HepG2 (cell line): ENCODE results near the gene MRPL43. TPM values are rescaled to one million over a fixed set of nuclear protein-coding genes. Genes with fewer than 3 reads are reported as not detected.

ENCODE experiments used
- EEA1 ChIP-seq: sonication (generic); formaldehyde crosslinking; IDR thresholded peaks from 2 replicates; pipeline ENCODE4 v1.5.1; 2020; ENCODE audit warnings: mild to moderate bottlenecking, missing genetic modification reagents, borderline replicate concordance
- KLF11 ChIP-seq: IDR thresholded peaks from 2 replicates; pipeline ENCODE4 v1.6.1; 2016; ENCODE audit warnings: missing compliant biosample characterization
- MAFF ChIP-seq: IDR thresholded peaks from 2 replicates; pipeline ENCODE4 v1.6.1; 2011; ENCODE audit warnings: low read depth, low read length, improper control_type of control experiment
- SP5 ChIP-seq: IDR thresholded peaks from 2 replicates; pipeline ENCODE4 v1.6.1; 2016; ENCODE audit warnings: low read depth, borderline replicate concordance
- TBL1XR1 ChIP-seq: fragments of 150-350 bp; IDR thresholded peaks from 2 replicates; pipeline ENCODE4 v1.6.1; 2014; ENCODE audit warnings: borderline replicate concordance, low read length; ENCODE audit not compliant: partially characterized antibody
- ZNF317 ChIP-seq: sonication (generic); formaldehyde crosslinking; IDR thresholded peaks from 2 replicates; pipeline ENCODE4 v1.5.0; 2020; ENCODE audit warnings: mild to moderate bottlenecking, missing genetic modification reagents
- ZNF607 ChIP-seq: sonication (generic); formaldehyde crosslinking; IDR thresholded peaks from 2 replicates; pipeline ENCODE4 v1.5.1; 2020; ENCODE audit warnings: missing genetic modification reagents, mild to moderate bottlenecking, borderline replicate concordance
- ZNF670 ChIP-seq: sonication (generic); formaldehyde crosslinking; IDR thresholded peaks from 2 replicates; pipeline ENCODE4 v1.8.0; 2022; ENCODE audit warnings: mild to moderate bottlenecking, missing genetic modification reagents, borderline replicate concordance
- ZNF775 ChIP-seq: sonication (generic); formaldehyde crosslinking; IDR thresholded peaks from 2 replicates; pipeline ENCODE4 v1.4.0; 2020; ENCODE audit warnings: missing genetic modification reagents, mild to moderate bottlenecking, moderate library complexity, borderline replicate concordance
- polyA plus RNA-seq, 8 experiments: library from polyadenylated mRNA; depleted of rRNA in 3 of 8; stranded (reverse) in 7 of 8; unstranded in 1 of 8; fragments of >200 nt; fragmentation: Illumina TruSeq in 4 of 8; extraction: Trizol in 4 of 8; gene quantifications; 2 replicates each; pipeline versions ENCODE4 v1.2.1 to v1.2.3, GENCODE V29; 2011 to 2016; ENCODE audit warnings: low read depth in 4 of 8, missing spikeins in 1 of 8, mixed read lengths in 1 of 8; ENCODE audit not compliant: insufficient read depth in 1 of 8
- total RNA-seq, 5 experiments: library from RNA; depleted of rRNA; stranded (reverse); fragments of >200 nt; fragmentation: Illumina TruSeq; extraction: Trizol; gene quantifications; 2 replicates each; pipeline ENCODE4 v1.2.3, GENCODE V29; 2016; ENCODE audit warnings: low read depth in 1 of 5
- TF ChIP-seq, protein P1 (sequence below): sonication (generic); formaldehyde crosslinking; IDR thresholded peaks from 2 replicates; pipeline ENCODE4 v1.4.0; 2020; ENCODE audit warnings: missing genetic modification reagents, borderline replicate concordance
- TF ChIP-seq, protein P2 (sequence below): IDR thresholded peaks from 2 replicates; pipeline ENCODE4 v1.6.1; 2012; ENCODE audit warnings: low read length, improper control_type of control experiment
- TF ChIP-seq, protein P3 (sequence below): sonication (generic); formaldehyde crosslinking; IDR thresholded peaks from 2 replicates; pipeline ENCODE4 v1.5.0; 2020; ENCODE audit warnings: mild to moderate bottlenecking, missing genetic modification reagents
- TF ChIP-seq, protein P4 (sequence below): sonication (generic); formaldehyde crosslinking; conservative IDR thresholded peaks from 2 replicates; pipeline ENCODE4 v1.5.0; 2020; ENCODE audit warnings: missing genetic modification reagents
- TF ChIP-seq, protein P5 (sequence below): sonication (generic); formaldehyde crosslinking; IDR thresholded peaks from 2 replicates; pipeline ENCODE4 v1.5.0; 2020; ENCODE audit warnings: missing genetic modification reagents

Gene MRPL43
- total and polyA plus RNA-seq, 2 of the 13 experiments (the other 11 are each of a cell fraction or from before 2014, with no cell fraction given): 71.0 to 73.7 TPM

DNA sequence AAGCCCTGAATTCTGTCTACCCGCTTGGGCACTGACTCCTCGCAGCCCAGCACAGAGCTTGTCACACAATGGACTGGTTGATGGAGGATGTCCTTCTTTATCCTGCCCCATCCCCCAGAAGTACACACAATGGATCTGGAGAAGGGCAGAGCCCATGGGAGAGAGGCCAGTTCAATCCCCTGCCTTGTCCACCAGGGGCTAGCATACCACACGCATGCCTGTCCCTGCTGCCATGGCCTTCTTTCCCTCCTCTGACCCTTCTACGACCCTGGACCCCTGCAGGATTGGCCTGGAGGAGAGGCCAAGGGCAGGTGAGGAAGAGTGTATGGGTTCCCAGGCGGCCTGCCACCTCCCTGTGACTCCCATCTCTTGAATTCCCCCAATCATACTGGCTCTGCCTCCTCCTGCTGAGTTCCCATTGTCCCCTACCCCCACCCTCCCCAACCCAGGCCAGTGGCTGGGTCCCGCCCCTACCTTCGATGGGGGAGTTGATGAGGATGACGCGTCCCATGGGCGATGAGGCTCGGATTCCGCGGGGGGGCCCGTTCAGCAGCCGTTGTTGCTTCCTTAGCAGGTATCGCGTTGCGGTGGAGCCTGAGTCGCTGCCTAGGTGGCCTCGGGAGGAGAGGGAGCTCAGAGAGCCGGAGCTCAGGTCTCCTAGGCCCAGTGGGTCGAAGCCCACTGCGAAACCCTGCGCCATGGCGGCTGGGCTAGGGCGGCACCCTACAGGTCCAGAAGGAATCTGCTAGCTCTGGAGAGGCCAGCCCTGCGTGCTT lies 42.4 kb upstream of the MRPL43 start (continued):
- TF ChIP-seq, protein P1, sequence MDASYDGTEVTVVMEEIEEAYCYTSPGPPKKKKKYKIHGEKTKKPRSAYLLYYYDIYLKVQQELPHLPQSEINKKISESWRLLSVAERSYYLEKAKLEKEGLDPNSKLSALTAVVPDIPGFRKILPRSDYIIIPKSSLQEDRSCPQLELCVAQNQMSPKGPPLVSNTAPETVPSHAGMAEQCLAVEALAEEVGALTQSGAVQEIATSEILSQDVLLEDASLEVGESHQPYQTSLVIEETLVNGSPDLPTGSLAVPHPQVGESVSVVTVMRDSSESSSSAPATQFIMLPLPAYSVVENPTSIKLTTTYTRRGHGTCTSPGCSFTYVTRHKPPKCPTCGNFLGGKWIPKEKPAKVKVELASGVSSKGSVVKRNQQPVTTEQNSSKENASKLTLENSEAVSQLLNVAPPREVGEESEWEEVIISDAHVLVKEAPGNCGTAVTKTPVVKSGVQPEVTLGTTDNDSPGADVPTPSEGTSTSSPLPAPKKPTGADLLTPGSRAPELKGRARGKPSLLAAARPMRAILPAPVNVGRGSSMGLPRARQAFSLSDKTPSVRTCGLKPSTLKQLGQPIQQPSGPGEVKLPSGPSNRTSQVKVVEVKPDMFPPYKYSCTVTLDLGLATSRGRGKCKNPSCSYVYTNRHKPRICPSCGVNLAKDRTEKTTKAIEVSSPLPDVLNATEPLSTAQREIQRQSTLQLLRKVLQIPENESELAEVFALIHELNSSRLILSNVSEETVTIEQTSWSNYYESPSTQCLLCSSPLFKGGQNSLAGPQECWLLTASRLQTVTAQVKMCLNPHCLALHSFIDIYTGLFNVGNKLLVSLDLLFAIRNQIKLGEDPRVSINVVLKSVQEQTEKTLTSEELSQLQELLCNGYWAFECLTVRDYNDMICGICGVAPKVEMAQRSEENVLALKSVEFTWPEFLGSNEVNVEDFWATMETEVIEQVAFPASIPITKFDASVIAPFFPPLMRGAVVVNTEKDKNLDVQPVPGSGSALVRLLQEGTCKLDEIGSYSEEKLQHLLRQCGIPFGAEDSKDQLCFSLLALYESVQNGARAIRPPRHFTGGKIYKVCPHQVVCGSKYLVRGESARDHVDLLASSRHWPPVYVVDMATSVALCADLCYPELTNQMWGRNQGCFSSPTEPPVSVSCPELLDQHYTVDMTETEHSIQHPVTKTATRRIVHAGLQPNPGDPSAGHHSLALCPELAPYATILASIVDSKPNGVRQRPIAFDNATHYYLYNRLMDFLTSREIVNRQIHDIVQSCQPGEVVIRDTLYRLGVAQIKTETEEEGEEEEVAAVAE (CRISPR knock-in tag): no peak
- TF ChIP-seq, protein P2, sequence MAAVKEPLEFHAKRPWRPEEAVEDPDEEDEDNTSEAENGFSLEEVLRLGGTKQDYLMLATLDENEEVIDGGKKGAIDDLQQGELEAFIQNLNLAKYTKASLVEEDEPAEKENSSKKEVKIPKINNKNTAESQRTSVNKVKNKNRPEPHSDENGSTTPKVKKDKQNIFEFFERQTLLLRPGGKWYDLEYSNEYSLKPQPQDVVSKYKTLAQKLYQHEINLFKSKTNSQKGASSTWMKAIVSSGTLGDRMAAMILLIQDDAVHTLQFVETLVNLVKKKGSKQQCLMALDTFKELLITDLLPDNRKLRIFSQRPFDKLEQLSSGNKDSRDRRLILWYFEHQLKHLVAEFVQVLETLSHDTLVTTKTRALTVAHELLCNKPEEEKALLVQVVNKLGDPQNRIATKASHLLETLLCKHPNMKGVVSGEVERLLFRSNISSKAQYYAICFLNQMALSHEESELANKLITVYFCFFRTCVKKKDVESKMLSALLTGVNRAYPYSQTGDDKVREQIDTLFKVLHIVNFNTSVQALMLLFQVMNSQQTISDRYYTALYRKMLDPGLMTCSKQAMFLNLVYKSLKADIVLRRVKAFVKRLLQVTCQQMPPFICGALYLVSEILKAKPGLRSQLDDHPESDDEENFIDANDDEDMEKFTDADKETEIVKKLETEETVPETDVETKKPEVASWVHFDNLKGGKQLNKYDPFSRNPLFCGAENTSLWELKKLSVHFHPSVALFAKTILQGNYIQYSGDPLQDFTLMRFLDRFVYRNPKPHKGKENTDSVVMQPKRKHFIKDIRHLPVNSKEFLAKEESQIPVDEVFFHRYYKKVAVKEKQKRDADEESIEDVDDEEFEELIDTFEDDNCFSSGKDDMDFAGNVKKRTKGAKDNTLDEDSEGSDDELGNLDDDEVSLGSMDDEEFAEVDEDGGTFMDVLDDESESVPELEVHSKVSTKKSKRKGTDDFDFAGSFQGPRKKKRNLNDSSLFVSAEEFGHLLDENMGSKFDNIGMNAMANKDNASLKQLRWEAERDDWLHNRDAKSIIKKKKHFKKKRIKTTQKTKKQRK: no peak
- TF ChIP-seq ZNF607 (CRISPR knock-in tag) (no peak), MAFF (no peak), TBL1XR1 (no peak), ZNF775 (no peak), EEA1 (CRISPR knock-in tag) (no peak), ZNF670 (no peak), KLF11 (CRISPR knock-in tag) (no peak), SP5 (CRISPR knock-in tag) (no peak), ZNF317 (CRISPR knock-in tag) (no peak)
- TF ChIP-seq, protein P3, sequence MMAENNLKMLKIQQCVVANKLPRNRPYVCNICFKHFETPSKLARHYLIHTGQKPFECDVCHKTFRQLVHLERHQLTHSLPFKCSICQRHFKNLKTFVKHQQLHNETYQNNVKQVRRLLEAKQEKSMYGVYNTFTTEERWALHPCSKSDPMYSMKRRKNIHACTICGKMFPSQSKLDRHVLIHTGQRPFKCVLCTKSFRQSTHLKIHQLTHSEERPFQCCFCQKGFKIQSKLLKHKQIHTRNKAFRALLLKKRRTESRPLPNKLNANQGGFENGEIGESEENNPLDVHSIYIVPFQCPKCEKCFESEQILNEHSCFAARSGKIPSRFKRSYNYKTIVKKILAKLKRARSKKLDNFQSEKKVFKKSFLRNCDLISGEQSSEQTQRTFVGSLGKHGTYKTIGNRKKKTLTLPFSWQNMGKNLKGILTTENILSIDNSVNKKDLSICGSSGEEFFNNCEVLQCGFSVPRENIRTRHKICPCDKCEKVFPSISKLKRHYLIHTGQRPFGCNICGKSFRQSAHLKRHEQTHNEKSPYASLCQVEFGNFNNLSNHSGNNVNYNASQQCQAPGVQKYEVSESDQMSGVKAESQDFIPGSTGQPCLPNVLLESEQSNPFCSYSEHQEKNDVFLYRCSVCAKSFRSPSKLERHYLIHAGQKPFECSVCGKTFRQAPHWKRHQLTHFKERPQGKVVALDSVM (CRISPR knock-in tag): no peak
- TF ChIP-seq, protein P4, sequence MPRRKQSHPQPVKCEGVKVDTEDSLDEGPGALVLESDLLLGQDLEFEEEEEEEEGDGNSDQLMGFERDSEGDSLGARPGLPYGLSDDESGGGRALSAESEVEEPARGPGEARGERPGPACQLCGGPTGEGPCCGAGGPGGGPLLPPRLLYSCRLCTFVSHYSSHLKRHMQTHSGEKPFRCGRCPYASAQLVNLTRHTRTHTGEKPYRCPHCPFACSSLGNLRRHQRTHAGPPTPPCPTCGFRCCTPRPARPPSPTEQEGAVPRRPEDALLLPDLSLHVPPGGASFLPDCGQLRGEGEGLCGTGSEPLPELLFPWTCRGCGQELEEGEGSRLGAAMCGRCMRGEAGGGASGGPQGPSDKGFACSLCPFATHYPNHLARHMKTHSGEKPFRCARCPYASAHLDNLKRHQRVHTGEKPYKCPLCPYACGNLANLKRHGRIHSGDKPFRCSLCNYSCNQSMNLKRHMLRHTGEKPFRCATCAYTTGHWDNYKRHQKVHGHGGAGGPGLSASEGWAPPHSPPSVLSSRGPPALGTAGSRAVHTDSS (CRISPR knock-in tag): no peak
- TF ChIP-seq, protein P5, sequence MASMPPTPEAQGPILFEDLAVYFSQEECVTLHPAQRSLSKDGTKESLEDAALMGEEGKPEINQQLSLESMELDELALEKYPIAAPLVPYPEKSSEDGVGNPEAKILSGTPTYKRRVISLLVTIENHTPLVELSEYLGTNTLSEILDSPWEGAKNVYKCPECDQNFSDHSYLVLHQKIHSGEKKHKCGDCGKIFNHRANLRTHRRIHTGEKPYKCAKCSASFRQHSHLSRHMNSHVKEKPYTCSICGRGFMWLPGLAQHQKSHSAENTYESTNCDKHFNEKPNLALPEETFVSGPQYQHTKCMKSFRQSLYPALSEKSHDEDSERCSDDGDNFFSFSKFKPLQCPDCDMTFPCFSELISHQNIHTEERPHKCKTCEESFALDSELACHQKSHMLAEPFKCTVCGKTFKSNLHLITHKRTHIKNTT (CRISPR knock-in tag): no peak
